ENCODE results near the gene STAG3. TPM values are rescaled to one million over a fixed set of nuclear protein-coding genes. Genes with fewer than 3 reads are reported as not detected.

Gene STAG3
- total and polyA plus RNA-seq, 9 of the 15 experiments (the other 6 are each of a cell fraction or from before 2014, with no cell fraction given) = 0.54 to 2.5 (median 1.7) TPM

DNA sequence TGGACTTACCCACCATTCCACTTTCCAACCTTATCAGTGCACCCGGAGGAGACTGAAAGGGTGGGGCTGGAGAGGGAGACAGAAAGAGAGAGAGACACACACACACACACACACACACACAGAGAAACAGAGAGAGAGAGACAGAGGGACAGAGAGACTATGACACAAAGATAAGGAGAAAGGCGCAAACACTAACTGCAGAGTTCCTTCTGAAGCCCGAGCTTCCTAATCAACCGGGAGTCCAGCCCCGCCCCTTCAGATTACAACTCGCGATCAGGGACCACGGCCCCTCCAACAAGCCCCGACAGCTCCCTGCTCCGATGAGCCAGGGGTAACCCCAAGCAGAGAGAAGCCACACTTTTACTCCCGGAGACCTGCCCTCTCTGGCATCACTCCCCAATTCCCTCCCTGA, 9.8 kb upstream of the STAG3 start (continued):
- TF ChIP-seq, protein P1, sequence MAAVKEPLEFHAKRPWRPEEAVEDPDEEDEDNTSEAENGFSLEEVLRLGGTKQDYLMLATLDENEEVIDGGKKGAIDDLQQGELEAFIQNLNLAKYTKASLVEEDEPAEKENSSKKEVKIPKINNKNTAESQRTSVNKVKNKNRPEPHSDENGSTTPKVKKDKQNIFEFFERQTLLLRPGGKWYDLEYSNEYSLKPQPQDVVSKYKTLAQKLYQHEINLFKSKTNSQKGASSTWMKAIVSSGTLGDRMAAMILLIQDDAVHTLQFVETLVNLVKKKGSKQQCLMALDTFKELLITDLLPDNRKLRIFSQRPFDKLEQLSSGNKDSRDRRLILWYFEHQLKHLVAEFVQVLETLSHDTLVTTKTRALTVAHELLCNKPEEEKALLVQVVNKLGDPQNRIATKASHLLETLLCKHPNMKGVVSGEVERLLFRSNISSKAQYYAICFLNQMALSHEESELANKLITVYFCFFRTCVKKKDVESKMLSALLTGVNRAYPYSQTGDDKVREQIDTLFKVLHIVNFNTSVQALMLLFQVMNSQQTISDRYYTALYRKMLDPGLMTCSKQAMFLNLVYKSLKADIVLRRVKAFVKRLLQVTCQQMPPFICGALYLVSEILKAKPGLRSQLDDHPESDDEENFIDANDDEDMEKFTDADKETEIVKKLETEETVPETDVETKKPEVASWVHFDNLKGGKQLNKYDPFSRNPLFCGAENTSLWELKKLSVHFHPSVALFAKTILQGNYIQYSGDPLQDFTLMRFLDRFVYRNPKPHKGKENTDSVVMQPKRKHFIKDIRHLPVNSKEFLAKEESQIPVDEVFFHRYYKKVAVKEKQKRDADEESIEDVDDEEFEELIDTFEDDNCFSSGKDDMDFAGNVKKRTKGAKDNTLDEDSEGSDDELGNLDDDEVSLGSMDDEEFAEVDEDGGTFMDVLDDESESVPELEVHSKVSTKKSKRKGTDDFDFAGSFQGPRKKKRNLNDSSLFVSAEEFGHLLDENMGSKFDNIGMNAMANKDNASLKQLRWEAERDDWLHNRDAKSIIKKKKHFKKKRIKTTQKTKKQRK (IDR thresholded peaks at IDR 0.05; ENCODE audit: borderline replicate concordance, low read depth, low read length) = no peak
- TF ChIP-seq, protein P2, sequence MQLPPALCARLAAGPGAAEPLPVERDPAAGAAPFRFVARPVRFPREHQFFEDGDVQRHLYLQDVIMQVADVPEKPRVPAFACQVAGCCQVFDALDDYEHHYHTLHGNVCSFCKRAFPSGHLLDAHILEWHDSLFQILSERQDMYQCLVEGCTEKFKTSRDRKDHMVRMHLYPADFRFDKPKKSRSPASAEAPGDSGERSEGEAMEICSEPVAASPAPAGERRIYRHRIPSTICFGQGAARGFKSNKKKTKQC (CRISPR knock-in tag; IDR thresholded peaks at IDR 0.05) = no peak; the same call in 1 of the 2 replicates
- no peak for TF ChIP-seq ASH1L (IDR thresholded peaks at IDR 0.05; ENCODE audit: borderline replicate concordance, low read depth, partially characterized antibody)
- peak; percentile 84; the same call in 1 of the 2 replicates for TF ChIP-seq CTBP1 (IDR thresholded peaks at IDR 0.05; ENCODE audit: borderline replicate concordance)
- TF ChIP-seq HNRNPLL (IDR thresholded peaks at IDR 0.05; ENCODE audit: low read depth, low read length, poor library complexity, severe bottlenecking) = no peak
- TF ChIP-seq ELF2 (CRISPR knock-in tag; IDR thresholded peaks at IDR 0.05) = no peak
- no peak for TF ChIP-seq ZC3H4 (CRISPR knock-in tag; IDR thresholded peaks at IDR 0.05; ENCODE audit: borderline replicate concordance)
- no peak for TF ChIP-seq ETS1 (conservative IDR thresholded peaks at IDR 0.05; ENCODE audit: control insufficient read depth, low read depth, low read length)
- TF ChIP-seq SOX6 (IDR thresholded peaks at IDR 0.05) = peak; percentile 91
- TF ChIP-seq SMARCC2 (IDR thresholded peaks at IDR 0.05; ENCODE audit: low read depth) = peak; percentile 86; the same call in 1 of the 2 replicates
- TF ChIP-seq POLR2H (tag; IDR thresholded peaks at IDR 0.05; ENCODE audit: low read depth) = no peak
- TF ChIP-seq PYGO2 (tag; IDR thresholded peaks at IDR 0.05) = peak; percentile 77
- no peak for TF ChIP-seq ZSCAN32 (CRISPR knock-in tag; IDR thresholded peaks at IDR 0.05)
- no peak for TF ChIP-seq EWSR1 (IDR thresholded peaks at IDR 0.05; ENCODE audit: borderline replicate concordance, low read depth, partially characterized antibody)
- peak; percentile 21 for TF ChIP-seq DACH1 (IDR thresholded peaks at IDR 0.05; ENCODE audit: partially characterized antibody)
- TF ChIP-seq ZBTB8A (IDR thresholded peaks at IDR 0.05; ENCODE audit: partially characterized antibody) = no peak
- TF ChIP-seq MXD1 (CRISPR knock-in tag; IDR thresholded peaks at IDR 0.05; ENCODE audit: borderline replicate concordance, poor library complexity, severe bottlenecking) = no peak
- TF ChIP-seq HLTF (IDR thresholded peaks at IDR 0.05) = peak; percentile 99
- no peak for TF ChIP-seq MLX (CRISPR knock-in tag; conservative IDR thresholded peaks at IDR 0.05)
- TF ChIP-seq HDAC3 (IDR thresholded peaks at IDR 0.05; ENCODE audit: borderline replicate concordance, partially characterized antibody) = no peak

Data from K562 (cell line).